ENCODE results near the gene KIRREL1.
A peak's percentile ranks its signal among the peaks of the same experiment; 100 is the strongest.

KIRREL1 gene

DNA sequence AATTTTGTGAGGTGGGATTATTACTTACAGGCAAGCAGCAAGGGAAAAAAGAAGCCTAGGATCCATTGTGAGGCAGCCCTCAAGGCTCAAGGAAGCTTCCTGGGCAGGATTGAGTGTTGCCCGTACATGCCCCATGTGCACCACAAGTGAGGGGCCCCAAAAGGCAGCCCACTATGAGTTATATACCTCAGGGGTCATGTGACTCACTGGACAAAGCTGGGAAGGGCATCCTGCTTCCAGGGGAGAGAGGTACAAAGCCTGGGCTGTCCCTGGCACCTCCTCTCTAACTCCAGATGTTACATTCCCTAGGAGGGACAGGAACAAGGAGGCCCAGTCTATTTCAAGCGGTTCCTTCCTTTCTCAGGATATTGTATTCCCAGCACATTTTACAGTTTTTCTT is 153.3 kb downstream of the KIRREL1 start:
- Histone ChIP-seq H3K79me2 (ENCODE audit: insufficient read depth, low read length) (no peaks in the 10 kb centered on the region), H3K36me3 (ENCODE audit: insufficient read depth, low read length) (no peaks in the 10 kb centered on the region), H3K4me3 (ENCODE audit: low read depth in 1 of 2, low read length in 2 of 2) (no peak overlapping the region), H3K9ac (ENCODE audit: low read depth, low read length) (no peak overlapping the region), H3K9me3 (ENCODE audit: insufficient read depth, low read length, severe bottlenecking) (no peaks in the 10 kb centered on the region), H4K20me1 (ENCODE audit: insufficient read depth, low read length) (no peaks in the 10 kb centered on the region), H3K27ac (ENCODE audit: low read length) (no peak overlapping the region), H2AFZ (ENCODE audit: low read depth, low read length) (no peak overlapping the region), H3K27me3 (ENCODE audit: insufficient read depth, low read length, poor library complexity) (no peaks in the 10 kb centered on the region), H3K4me1 (ENCODE audit: insufficient read depth, low read length) (no peaks in the 10 kb centered on the region), H3K4me2 (ENCODE audit: insufficient read depth, low read length) (no peak overlapping the region)
- DNase-seq, result no peak
- ATAC-seq (ENCODE audit: insufficient read depth, low read depth), result no peak
- TF ChIP-seq, protein P1, sequence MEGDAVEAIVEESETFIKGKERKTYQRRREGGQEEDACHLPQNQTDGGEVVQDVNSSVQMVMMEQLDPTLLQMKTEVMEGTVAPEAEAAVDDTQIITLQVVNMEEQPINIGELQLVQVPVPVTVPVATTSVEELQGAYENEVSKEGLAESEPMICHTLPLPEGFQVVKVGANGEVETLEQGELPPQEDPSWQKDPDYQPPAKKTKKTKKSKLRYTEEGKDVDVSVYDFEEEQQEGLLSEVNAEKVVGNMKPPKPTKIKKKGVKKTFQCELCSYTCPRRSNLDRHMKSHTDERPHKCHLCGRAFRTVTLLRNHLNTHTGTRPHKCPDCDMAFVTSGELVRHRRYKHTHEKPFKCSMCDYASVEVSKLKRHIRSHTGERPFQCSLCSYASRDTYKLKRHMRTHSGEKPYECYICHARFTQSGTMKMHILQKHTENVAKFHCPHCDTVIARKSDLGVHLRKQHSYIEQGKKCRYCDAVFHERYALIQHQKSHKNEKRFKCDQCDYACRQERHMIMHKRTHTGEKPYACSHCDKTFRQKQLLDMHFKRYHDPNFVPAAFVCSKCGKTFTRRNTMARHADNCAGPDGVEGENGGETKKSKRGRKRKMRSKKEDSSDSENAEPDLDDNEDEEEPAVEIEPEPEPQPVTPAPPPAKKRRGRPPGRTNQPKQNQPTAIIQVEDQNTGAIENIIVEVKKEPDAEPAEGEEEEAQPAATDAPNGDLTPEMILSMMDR (IDR thresholded peaks at IDR 0.05; ENCODE audit: borderline replicate concordance, extremely low read depth, low read length, poor library complexity, severe bottlenecking), result no peak
- no peak for TF ChIP-seq EZH2 (IDR thresholded peaks at IDR 0.05; ENCODE audit: borderline replicate concordance, low read depth, low read length, severe bottlenecking)

GRCh38 chr1:158147401-158147800 is 154.0 kb downstream of the KIRREL1 start:
- H3K9ac ChIP-seq (ENCODE audit: low read depth, low read length), result no peak overlapping the region
- H3K36me3 ChIP-seq (ENCODE audit: insufficient read depth, low read length), result no peaks in the 10 kb centered on the region
- no peak for ATAC-seq (ENCODE audit: insufficient read depth, low read depth)
- H3K4me1 ChIP-seq (ENCODE audit: insufficient read depth, low read length), result no peaks in the 10 kb centered on the region
- H4K20me1 ChIP-seq (ENCODE audit: insufficient read depth, low read length), result no peaks in the 10 kb centered on the region
- no peak overlapping the region for H3K4me3 ChIP-seq (ENCODE audit: low read depth in 1 of 2, low read length in 2 of 2)
- no peak for DNase-seq
- no peak for TF ChIP-seq EZH2 (IDR thresholded peaks at IDR 0.05; ENCODE audit: borderline replicate concordance, low read depth, low read length, severe bottlenecking)
- TF ChIP-seq, protein P1 (IDR thresholded peaks at IDR 0.05; ENCODE audit: borderline replicate concordance, extremely low read depth, low read length, poor library complexity, severe bottlenecking), result no peak
- no peak overlapping the region for H3K27ac ChIP-seq (ENCODE audit: low read length)
- H3K4me2 ChIP-seq (ENCODE audit: insufficient read depth, low read length), result no peak overlapping the region
- no peaks in the 10 kb centered on the region for H3K9me3 ChIP-seq (ENCODE audit: insufficient read depth, low read length, severe bottlenecking)
- H3K79me2 ChIP-seq (ENCODE audit: insufficient read depth, low read length), result no peaks in the 10 kb centered on the region
- H3K27me3 ChIP-seq (ENCODE audit: insufficient read depth, low read length, poor library complexity), result no peaks in the 10 kb centered on the region
- H2AFZ ChIP-seq (ENCODE audit: low read depth, low read length), result 0 out of 2 replicates have a peak overlapping the region, but pooled peaks have one; percentile 18

DNA sequence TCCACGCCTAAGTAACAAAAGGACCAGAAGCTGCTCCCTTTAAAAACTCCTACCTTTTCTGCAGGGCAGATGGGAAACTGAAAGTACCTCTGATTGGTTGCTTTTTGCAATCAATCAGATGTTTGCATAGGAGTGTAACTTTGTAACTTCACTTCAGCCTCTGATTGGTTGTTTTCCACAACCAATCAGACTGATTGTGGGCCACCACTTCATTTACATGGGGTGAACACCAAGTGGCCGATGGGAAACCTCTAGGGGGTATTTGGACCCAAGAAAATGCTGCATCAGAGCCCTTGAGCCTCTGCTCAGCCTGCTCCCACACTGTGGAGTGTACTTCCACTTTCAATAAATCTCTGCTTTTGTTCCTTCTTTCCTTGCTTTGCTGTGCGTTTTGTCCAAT is 154.4 kb downstream of the KIRREL1 start:
- Histone ChIP-seq H2AFZ (ENCODE audit: low read depth, low read length) (0 out of 2 replicates have a peak overlapping the region, but pooled peaks have one; percentile 18), H3K4me2 (ENCODE audit: insufficient read depth, low read length) (no peak overlapping the region)

More for the DNA sequence above, 154.4 kb downstream of the KIRREL1 start:
- H3K9ac ChIP-seq (ENCODE audit: low read depth, low read length), result no peak overlapping the region
- H3K27me3 ChIP-seq (ENCODE audit: insufficient read depth, low read length, poor library complexity), result no peaks in the 10 kb centered on the region
- TF ChIP-seq, protein P1 (IDR thresholded peaks at IDR 0.05; ENCODE audit: borderline replicate concordance, extremely low read depth, low read length, poor library complexity, severe bottlenecking), result no peak
- no peak for TF ChIP-seq EZH2 (IDR thresholded peaks at IDR 0.05; ENCODE audit: borderline replicate concordance, low read depth, low read length, severe bottlenecking)
- ATAC-seq (ENCODE audit: insufficient read depth, low read depth), result no peak
- H3K36me3 ChIP-seq (ENCODE audit: insufficient read depth, low read length), result no peaks in the 10 kb centered on the region
- H3K79me2 ChIP-seq (ENCODE audit: insufficient read depth, low read length), result no peaks in the 10 kb centered on the region
- H4K20me1 ChIP-seq (ENCODE audit: insufficient read depth, low read length), result no peaks in the 10 kb centered on the region
- no peaks in the 10 kb centered on the region for H3K9me3 ChIP-seq (ENCODE audit: insufficient read depth, low read length, severe bottlenecking)
- no peak overlapping the region for H3K4me3 ChIP-seq (ENCODE audit: low read depth in 1 of 2, low read length in 2 of 2)
- no peaks in the 10 kb centered on the region for H3K4me1 ChIP-seq (ENCODE audit: insufficient read depth, low read length)
- no peak overlapping the region for H3K27ac ChIP-seq (ENCODE audit: low read length)
- no peak for DNase-seq
